Measurements from ENCODE around the gene ARHGAP30.

The ARHGAP30 gene

DNA sequence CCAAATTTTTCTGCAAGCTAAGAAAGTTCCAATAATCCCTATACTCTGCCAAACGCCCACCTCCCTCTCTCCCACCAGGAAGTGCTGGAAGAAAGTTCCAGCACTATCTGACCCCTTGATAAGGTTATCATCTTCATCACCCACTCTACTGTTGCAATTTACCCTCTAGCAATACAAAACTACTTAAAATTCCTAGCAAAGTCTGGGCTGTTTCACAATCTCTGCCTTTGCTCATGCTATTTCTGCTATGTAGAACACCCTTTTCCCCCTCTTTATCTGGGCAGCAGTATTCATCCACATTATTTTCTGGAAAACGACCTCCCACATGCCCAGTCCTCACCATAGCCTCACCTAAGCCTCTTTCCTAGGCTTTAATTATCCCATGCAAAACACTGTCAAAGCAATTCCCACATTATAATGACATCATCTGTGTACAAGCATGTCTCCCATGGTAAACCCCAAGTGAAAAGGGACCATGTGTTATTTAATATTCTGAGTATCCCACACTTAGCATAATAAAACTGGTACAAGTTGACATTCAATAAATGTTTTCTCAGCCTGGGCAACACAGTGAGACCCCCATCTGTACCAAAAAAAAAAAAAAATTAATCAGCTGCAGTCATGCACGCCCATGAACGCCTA is 60.7 kb downstream of the ARHGAP30 start:
- DNase-seq, result no peak

DNA sequence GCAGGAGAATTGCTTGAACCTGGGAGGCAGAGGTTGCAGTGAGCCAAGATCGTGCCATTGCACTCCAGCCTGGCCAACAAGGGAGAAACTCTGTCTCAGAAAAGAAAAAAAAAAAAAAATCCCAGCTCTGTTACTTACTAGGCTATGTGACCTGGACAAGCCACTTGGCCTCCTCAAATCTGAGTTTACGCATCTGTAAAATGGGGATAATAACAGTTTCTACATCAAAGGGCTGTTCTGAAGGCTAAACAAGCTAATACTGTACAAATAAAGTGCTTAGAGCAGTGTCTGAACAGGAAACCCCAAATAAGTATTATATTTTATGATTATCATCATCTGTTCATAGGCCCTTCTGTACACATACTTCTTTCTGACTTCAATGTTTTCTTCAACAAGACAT is 62.3 kb downstream of the ARHGAP30 start:
- no peak for DNase-seq

DNA sequence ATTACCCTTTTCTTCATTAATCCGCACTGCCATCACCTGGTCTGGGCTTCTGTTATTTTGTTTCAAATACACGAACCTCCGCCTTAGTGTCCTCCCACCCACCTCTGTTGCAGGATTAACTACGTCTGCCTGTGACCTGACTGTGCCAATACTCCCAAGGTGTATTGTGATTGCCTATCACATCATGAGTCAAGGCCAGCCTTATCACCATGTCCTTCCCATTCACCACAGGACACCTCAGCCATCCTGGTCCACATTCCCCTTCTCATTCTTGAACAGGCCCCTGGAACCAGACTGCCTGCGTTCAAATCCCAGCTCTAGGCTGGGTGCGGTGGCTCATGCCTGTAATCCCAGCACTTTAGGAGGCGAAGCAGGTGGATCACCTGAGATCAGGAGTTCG is 63.1 kb downstream of the ARHGAP30 start:
- DNase-seq, result no peak

DNA sequence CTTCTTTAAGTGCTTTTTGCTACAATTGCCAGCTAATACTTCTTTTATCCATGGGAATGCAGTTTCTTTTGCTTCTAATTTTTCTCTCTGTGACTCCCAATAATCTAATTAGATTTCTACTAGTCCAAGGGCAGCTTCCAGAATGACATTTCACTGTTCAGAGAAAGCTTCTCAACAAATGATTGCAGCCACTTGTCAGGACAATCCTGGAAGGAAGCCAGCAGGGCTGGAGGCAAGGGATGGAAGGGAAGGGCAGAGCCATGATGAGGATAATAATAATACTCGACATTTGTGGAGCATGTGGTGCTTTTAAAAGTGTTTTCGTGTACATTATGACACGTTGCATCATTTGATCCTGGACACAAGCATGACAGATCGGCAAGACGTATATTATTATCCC is 68.2 kb downstream of the ARHGAP30 start:
- DNase-seq, result peak; percentile 28

DNA sequence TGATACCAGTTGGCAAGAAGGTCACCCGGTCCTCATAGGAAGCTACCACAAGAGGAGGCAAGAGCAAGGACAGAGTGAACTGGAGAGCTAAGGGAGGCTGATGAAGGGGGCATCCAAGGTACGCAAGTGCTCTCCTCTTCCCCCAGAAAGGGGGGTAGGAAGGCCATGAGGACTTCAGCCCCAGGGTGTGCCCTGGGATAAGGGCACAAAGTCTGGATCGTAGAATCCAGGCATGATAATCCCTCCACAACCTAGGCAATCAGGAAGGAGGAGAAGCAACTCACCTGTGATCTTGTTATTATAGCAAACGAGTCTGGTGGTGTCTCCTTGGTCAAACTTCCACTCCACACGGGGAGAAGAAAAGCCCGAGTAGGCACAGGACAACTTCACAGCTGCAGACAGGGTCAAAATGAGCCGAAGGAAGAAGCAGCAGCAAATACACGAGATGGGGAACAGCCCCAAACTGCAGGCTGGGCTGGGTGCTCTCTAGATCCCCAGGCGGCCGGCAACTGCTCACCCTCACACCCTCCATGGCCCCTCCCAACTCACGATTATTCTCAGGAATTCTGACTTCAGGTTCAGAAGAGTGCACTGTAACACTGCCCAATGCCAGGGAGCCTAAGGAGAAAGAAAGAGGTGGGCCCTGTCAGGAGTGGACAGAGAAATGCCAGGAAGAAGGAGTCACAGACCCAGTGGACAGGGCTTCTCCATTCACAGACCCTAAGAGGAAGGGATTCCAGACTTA is 68.8 kb downstream of the ARHGAP30 start:
- no peak for DNase-seq

- DNase-seq, result no peak
Observed at GRCh38 chr1:160999376-160999775, 70.3 kb downstream of the ARHGAP30 start.

DNA sequence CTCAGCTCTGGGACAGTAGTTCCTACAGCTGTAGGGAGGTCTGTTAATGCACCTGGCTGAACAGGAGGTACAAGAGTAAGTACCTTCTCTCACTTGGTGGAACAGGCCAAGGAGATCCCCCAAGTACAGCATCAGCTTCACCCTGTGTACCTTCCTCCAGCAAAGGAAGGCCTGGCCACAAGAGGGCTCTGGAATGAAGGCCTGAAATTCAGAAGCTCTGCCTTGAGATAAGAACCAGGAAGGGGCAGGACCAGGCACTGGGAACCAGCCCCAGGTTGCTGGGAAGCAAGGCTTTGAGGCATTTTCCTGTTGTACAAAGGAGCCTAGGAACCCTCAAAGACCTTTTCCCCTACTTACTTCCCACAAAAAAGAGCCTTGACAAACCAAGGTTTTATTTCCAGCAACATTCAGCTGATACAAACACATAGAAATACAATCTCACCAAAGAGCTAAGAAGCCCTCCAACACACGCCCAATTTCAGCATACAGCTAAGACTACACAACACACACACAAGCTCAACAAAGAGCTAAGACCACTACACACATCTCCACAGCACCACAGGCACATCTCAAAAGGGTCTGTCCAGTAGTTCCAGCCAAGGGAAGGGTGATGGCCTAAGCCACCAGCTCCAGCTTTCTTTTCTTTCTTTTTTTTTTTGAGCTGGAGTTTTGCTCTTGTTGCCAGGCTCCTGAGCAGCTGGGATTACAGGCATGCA is 72.2 kb downstream of the ARHGAP30 start:
- DNase-seq, result peak; percentile 11
